OCI-LY7 (cell line): ENCODE data around the gene PPFIA2.

ENCODE experiments used
- EZH2phosphoT487 ChIP-seq: fragments of 200-600 bp; sonication (generic); IDR thresholded peaks from 2 replicates; pipeline ENCODE4 v1.6.1; 2018; ENCODE audit warnings: low read depth, borderline replicate concordance, mild to moderate bottlenecking, mixed run types, antibody characterized with exemption, low read length, moderate library complexity, mixed read lengths
- TF ChIP-seq, protein P1 (sequence below): fragments of 200-600 bp; sonication (generic); conservative IDR thresholded peaks from 2 replicates; pipeline ENCODE4 v1.5.1; 2014; ENCODE audit warnings: mild to moderate bottlenecking, antibody characterized with exemption, low read length, moderate library complexity, mixed read lengths

DNA sequence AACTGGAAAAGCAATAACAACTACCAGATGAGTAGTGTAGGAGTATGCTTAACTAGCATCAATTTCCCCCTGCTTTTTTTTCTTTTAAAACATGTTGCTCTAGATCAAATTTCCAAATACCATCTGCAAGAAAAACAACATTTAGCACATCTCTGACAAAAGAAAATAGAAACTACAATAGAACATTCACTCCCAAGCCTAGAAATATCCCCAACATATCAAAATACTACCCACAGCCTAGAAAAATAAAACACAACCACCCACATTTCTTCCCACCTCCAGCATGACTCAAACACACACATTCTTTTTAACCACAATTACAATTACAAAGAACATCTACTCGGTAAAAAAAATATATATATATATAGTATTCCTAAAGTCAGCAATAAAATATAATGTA, 120.0 kb downstream of the PPFIA2 start:
- no peak for TF ChIP-seq EZH2phosphoT487
- TF ChIP-seq, protein P1, sequence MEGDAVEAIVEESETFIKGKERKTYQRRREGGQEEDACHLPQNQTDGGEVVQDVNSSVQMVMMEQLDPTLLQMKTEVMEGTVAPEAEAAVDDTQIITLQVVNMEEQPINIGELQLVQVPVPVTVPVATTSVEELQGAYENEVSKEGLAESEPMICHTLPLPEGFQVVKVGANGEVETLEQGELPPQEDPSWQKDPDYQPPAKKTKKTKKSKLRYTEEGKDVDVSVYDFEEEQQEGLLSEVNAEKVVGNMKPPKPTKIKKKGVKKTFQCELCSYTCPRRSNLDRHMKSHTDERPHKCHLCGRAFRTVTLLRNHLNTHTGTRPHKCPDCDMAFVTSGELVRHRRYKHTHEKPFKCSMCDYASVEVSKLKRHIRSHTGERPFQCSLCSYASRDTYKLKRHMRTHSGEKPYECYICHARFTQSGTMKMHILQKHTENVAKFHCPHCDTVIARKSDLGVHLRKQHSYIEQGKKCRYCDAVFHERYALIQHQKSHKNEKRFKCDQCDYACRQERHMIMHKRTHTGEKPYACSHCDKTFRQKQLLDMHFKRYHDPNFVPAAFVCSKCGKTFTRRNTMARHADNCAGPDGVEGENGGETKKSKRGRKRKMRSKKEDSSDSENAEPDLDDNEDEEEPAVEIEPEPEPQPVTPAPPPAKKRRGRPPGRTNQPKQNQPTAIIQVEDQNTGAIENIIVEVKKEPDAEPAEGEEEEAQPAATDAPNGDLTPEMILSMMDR = no peak
